ENCODE results near the gene HSD17B11. TPM values are rescaled to one million over a fixed set of nuclear protein-coding genes. Genes with fewer than 3 reads are reported as not detected.
"Not testable (repeated sequence)": the region's sequence is repeated elsewhere in the genome, so short reads cannot be mapped to it uniquely, and the experiment has no call there.

The HSD17B11 gene
- total RNA-seq, 1 donor from 2014 or later, result 52.6 TPM

DNA sequence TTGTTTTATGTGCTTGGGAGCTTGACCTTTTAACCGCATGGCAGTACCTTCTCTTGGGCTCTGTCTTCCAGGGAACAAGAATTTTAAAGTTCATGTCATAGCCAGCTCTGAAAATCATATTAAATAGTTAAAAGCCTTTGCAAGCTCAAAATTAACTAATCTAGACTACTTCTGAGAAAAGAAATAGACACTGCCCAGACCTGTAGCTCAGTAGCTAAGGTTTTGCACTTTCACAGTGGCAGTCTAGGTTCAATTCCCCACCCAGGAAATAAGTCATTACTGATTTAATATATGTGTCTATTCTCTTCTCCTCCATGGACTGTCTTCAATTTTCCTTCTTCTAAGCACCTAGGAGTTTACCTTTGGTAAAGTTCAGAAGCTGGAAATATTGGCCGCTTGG is 27.4 kb downstream of the HSD17B11 start:
- FAIRE-seq, result no peak
- no peak for DNase-seq (ENCODE audit: low spot score in 2 of 2)

DNA sequence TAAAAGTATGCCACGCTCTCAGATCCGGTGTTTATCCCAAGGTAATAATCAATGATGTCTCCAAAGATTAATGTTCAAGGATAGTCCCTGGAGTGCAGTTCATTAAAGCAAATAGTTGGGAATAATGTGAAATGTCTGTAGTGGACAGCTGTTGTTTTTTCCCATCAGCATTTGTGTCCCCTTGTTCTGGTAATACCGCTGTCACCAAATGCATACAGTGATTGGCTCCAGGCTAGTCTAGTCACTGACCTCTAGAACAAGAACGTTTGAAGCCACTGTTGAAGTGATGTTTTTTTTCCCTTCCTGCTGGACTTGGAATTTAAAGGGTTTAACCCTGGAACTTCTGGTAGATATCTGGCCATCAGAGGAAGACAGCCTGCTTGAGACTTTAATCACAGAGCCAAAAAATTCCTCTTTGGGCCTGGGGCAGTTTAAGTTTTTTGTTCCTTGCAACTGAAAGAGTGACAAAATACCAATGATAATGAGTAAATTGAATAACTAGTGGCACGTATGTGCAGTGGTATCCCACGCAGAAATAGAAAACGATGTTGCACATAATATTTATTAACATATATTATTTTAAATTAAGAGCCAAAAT is 30.6 kb downstream of the HSD17B11 start:
- no peak for DNase-seq (ENCODE audit: low spot score in 2 of 2)

DNA sequence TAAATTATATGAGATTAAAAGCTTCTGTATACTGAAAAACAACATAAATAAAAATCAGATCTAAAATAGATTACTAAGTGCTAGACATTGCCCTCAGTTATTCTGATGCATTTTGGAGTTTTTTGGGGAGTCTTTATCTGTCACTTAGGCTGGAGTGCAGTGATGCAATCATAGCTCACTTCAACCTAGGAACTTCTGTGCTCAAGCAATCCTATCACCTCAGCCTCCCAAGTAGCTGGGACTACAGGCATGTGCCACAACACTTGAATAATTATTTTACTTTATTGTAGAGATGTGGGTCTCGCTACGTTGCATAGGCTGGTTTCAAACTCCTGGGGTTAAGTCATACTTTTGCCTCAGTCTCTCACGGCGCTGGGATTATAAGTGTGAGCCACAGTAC is 31.7 kb downstream of the HSD17B11 start:
- FAIRE-seq, result no peak

More for the DNA sequence above, 30.6 kb downstream of the HSD17B11 start:
- no peak for FAIRE-seq

DNA sequence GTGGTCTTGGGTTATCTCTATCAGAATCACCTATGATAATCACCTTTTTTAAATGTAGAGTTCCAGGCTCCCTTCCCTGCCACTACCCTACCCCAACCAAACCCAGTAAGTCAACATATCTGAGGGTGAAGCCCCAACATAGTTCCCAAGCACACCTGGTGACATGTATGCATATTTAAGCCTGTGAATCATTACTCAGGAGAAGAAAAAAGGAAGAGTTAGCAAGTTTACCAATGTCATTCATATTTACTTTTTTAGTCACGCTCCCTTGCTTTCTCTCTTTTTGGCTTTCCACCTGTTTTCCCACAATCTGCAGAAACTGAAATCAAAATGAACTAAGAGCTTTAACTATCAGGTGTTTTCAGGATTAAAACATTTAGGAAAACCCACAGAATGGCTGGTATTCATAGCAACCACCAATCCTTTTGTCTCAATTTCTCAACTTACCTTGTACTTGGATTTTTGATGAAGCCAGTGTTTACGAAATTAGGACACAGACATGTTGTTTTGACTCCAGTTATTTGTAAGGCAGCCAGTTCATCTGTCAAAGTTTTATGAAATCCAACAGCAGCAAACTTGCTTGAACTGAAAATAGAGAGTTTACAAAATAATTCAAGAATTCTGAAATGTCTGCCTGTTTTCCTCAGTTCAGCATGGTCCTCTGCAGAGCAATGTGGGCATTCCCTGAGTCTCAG is 34.0 kb downstream of the HSD17B11 start:
- FAIRE-seq (no peak), DNase-seq (ENCODE audit: low spot score in 2 of 2) (no peak)

More for the DNA sequence above, 31.7 kb downstream of the HSD17B11 start:
- DNase-seq (ENCODE audit: low spot score in 2 of 2), result no peak

DNA sequence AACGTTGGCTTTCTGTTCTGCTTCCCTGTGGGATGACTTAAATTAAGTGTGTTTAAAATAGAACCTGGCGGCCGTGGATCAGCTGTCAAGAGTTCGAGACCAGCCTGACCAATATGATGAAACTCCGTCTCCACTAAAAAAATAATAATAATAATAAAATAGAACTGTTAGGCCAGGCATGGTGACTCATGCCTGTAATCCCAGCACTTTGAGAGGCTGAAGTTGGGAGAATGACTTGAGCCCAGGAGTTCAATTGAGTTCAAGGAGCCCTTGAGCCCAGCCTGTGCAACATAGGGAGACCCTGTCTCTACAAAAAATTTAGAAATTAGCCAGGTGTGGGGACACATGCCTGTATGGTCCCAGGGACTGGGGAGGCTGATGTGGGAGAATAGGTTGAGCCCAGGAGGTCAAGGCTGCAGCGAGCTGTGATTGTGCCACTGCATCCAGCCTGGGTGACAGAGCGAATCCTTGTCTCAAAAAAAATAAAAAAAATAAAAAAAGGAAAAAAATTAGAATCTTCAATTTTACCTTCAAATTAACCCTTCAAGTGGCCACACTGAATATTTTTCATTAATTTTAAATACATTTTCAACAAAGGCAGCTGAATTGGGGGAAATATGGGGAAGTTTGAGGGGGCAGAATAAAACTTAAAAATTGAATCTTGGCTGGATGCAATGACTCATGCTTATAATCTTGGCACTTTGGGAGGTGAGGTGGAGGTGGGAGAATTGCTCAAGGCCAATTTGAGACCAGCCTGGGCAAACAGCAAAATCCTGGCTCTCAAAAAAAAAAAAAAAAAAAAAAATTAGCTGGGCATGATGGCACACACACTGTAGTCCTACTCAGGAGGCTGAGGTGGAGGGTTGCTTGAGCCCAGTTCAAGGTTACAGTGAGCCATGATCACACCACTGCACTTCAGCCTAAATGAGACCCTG is 36.6 kb downstream of the HSD17B11 start:
- DNase-seq (ENCODE audit: low spot score in 2 of 2) (no peak), FAIRE-seq (no peak)

DNA sequence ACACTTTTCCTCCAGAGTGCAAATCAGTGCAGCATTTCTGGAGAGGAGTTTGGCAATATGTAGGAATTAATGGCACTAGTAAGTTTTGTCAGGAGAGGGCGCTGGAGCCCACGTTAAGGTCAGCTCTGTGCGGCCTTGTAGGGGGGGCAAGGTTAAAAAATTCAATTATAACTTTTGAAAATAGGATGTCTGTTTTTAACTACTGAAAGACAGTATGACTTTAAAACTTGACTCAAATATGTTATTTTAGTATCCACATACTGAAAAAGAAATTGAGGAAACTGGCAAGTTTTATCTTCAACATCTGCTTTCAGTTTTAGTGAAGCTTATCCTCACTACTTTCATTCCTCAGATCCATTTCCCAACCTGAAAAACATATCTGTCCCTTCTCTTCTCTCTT is 37.4 kb downstream of the HSD17B11 start:
- no peak for FAIRE-seq

DNA sequence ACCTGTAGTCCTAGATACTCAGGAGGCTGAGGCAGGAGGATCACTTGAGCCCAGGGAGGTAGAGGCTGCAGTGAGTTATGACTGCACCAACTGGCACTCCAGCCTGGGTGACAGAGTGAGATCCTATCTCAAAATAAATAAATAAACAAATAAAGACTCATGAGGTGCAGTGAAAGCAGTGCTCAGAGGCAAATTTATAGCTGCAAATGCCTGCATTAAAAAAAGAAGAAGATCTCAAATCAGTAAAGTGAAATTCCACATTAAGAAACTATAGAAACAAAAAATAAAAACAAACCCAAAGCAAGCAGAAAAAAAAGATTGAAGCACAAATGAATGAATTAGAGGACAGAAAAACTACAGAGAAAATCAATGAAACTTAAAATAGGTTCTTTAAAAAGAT is 45.8 kb downstream of the HSD17B11 start:
- FAIRE-seq (no peak), DNase-seq (ENCODE audit: low spot score in 2 of 2) (no peak)

More for the DNA sequence above, 37.4 kb downstream of the HSD17B11 start:
- peak in 1 of 2 donors; percentile 11 for DNase-seq (ENCODE audit: low spot score in 2 of 2)

- no peak for DNase-seq (ENCODE audit: low spot score in 2 of 2)
- FAIRE-seq, result no peak
Measured at GRCh38 chr4:87342872-87343271, 48.1 kb downstream of the HSD17B11 start.

GRCh38 chr4:87341954-87342635 is 48.9 kb downstream of the HSD17B11 start:
- DNase-seq (ENCODE audit: low spot score in 2 of 2); FAIRE-seq: not testable (repeated sequence)

- DNase-seq (ENCODE audit: low spot score in 2 of 2), result no peak
- FAIRE-seq, result no peak
Measured at GRCh38 chr4:87339440-87339839, 51.5 kb downstream of the HSD17B11 start.

- DNase-seq (ENCODE audit: low spot score in 2 of 2) (no peak), FAIRE-seq (no peak)
Measured at GRCh38 chr4:87337361-87337760, 53.6 kb downstream of the HSD17B11 start.

GRCh38 chr4:87333267-87333666 is 57.7 kb downstream of the HSD17B11 start:
- no peak for DNase-seq (ENCODE audit: low spot score in 2 of 2)
- no peak for FAIRE-seq

DNA sequence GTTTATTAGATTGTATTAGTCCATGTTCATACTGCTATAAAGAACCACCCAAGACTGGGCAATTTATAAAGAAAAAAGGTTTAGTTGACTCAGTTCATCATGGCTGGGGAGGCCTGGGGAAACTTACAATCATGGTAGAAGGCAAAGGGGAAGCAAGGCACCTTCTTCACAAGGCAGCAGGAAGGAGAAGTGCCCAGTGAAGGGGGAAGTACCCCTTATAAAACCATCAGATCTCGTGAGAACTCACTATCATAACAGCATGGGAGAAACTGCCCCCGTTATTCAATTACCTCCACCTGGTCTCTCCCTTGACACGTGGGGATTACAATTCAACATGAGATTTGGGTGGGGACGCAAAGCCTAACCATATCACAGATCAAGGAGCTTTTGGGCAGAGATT is 60.2 kb downstream of the HSD17B11 start:
- no peak for FAIRE-seq
- DNase-seq (ENCODE audit: low spot score in 2 of 2), result no peak

DNA sequence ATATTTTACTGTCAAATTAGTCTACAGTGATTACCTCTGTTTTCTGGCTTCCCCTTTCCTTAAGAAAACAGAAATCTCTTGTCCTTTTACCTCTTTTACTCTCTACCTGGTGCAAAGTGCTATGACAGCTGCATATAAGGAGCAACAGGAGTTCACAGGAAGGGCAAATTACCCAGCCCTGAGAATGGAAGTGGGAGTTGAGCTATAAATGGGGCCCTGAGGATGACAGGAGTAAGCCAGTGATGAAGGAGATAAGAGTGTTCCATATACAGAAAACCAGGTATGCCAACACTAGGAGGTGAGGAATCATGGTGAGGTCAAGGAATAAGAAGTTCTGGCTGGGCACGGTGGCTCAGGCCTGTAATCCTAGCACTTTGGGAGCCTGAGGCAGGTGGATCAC is 63.9 kb downstream of the HSD17B11 start:
- FAIRE-seq, result no peak

DNA sequence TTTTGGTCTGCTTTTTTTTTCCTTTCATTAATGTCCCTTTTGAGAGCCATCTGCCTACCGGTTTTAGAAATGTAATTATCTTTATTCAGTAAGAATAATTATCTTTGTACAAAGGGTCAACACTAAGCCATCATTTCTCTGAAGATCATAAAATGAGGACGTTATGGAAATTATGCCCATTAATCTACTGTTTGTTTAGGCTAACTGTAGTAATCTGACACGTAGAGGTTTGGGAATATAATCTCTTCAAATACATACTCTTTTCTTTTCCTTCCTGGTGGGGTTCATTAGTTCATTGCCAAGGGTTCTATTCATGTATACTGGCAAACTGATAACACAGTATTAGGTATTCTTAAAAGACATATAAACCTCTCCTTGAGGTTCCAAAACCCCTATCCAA is 64.5 kb downstream of the HSD17B11 start:
- DNase-seq (ENCODE audit: low spot score in 2 of 2), result no peak
- no peak for FAIRE-seq

More for the DNA sequence above, 63.9 kb downstream of the HSD17B11 start:
- no peak for DNase-seq (ENCODE audit: low spot score in 2 of 2)

DNA sequence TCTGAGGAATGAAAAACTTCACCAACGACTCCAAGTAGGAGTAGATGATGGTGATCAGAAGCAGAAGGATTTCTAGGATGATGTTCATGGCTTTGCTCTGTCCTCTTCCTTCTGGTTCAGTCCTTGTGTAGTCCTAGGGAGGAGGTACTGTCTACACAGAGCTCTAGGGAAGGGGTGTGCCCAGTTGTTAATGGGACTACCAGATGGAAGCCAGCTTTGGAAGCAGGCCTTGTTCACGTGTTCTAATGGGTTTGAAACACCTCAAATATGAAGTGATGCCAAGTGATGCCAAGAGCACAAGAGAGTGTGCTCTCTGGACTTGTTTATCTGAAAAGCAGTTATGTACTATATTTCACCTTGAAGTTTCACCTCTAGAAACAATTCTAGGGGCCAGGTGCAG is 68.2 kb downstream of the HSD17B11 start, which contains the start of gene HSD17B13:
Gene HSD17B13 (minus strand): TSS at position 129 of the 400 bp plus-strand sequence. CDS start 41 bp downstream, at position 88.
- FAIRE-seq (no peak), DNase-seq (ENCODE audit: low spot score in 2 of 2) (no peak)

DNA sequence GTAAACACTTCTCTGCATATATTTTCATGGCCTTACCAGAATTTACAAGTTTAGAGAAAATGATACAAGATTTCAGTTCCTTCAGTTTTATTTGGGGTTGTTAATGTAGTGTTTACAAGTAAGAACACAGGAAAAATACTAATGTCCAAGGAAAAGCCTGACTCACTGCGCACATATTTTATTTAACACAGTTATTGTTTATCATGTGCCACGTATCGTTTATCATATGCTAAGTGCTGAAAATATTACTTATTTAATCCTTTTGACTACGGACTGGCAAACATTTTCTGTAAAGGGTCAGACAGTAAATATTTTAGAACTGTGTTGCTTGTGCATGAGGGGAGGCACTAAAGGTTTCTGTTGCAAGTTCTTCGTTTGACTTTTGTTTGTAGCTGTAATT is 69.1 kb downstream of the HSD17B11 start:
- DNase-seq (ENCODE audit: low spot score in 2 of 2), result no peak
- no peak for FAIRE-seq

- FAIRE-seq (peak; percentile 64), DNase-seq (ENCODE audit: low spot score in 2 of 2) (no peak)
Measured at GRCh38 chr4:87317527-87317926, 73.5 kb downstream of the HSD17B11 start.

DNA sequence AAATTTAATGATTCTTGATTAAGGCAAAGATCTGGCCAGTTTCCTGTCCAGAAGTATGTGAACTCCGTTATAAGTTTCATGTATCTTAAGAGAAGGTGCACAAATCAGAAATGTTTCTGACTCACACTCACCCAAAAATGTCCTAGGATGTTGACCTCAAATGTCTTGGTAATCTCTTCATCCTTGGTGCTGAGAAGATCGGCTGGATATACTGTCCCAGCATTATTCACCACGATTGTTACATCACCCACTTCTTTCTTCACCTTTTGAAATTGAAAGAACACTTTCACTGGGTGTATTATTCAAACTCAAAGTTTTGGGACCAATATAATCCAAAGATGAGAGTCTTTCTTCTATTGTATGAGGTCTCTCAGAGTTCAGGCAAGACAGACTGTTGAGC is 74.0 kb downstream of the HSD17B11 start:
- FAIRE-seq, result no peak
- no peak for DNase-seq (ENCODE audit: low spot score in 2 of 2)

DNA sequence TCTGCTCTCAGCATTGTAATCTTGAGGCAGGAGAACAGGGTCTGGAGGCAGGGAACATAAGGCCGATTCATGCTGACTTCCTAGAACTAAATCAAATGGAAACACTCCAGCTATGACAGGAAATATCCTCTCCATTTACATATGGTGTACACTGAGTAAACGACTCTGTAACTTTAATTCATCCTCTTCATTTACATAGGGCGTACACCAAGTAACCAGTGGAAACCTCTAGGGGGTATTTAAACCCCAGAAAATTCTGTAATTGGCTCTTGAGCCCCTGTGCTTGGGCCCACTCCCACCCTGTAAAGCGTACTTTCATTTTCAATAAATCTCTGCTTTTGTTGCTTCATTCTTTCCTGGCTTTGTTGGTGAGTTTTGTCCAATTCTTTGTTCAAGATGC is 76.0 kb downstream of the HSD17B11 start:
- not testable (repeated sequence) for FAIRE-seq; DNase-seq (ENCODE audit: low spot score in 2 of 2)

All from frontal cortex (tissue), 4 donors.